HG03066 (cell line): ENCODE measurements around the gene DMAC2L.
A peak's percentile ranks its signal among the peaks of the same experiment; 100 is the strongest.
"Not testable (repeated sequence)": the region's sequence is repeated elsewhere in the genome, so short reads cannot be mapped to it uniquely, and the experiment has no call there.

Experiments
- ATAC-seq: cut with Tn5 transposase; IDR thresholded peaks from one replicate; pipeline ENCODE4 v1.9.1; 2021; ENCODE audit warnings: low read depth; ENCODE audit not compliant: unreplicated experiment

Gene DMAC2L

DNA sequence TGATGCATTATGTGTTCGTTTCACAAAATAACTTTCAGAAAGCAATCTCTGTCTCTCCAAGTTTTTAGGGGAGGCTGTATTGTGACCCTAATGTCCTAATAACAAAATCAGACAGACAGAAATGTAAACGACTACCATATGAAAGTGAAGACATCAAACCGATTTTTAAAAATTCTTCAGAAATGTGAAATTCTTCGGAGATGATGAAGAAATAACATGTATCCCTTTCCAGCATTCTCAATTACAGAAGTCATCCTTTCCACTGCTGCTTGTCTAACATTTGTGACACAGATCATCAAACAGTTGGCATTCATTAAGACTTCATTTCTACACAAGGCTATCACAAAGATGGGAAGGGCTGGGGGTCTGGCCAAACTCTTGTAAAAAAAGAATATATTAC lies 41.0 kb downstream of the DMAC2L start:
- no peak for ATAC-seq

DNA sequence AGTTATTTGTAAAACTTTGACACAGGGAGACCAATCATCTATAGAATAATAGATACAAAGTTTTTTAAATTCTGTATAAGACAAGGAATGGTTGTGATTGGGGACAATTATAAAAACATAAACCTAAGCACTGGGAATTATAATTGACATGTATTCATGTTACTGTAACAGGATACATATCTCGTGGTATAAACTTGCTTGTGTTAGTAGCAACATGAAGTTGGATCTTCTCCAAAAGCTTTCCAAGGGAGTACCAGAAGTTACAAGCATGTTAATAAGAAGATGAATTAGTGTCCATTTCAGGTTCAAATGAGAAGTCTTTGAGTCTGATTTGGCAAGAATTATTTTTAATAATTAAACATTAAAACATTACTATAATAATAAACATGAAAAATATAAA lies 42.4 kb downstream of the DMAC2L start:
- no peak for ATAC-seq

DNA sequence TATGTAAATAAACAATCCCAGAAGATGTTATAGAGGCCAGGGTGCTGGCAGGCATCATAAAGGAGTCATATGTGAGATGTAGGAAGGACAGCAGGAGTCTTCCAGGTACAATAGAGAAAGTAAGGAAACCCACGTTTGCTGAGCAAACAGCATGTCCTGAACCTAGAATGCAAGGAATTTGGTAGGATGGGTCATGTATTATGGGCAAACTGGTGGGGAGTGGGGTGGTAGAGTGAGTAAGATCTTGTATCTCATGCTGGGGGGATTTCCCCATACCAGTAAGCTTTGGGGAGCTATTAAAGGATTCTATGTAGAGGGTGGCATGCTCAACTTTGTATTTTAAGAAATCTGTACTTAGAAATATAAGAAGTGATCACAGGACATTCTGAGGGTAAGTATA lies 43.6 kb downstream of the DMAC2L start:
- no peak for ATAC-seq

DNA sequence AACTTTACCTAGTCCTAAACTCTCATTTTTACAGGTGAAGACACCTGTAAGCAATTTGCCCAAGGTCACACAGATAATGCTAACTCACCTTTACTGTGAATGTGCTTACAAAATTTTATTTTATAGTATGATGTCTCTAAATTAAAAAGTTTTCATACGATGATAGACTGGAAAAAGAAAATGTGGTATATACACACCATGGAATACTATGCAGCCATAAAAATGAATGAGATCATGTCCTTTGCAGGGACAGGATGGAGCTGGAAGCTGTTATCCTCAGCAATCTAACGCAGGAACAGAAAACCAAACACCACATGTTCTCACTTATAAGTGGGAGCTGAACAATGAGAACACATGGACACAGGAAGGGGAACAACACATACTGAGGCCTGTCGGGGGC lies 44.2 kb downstream of the DMAC2L start:
- ATAC-seq = not testable (repeated sequence)

DNA sequence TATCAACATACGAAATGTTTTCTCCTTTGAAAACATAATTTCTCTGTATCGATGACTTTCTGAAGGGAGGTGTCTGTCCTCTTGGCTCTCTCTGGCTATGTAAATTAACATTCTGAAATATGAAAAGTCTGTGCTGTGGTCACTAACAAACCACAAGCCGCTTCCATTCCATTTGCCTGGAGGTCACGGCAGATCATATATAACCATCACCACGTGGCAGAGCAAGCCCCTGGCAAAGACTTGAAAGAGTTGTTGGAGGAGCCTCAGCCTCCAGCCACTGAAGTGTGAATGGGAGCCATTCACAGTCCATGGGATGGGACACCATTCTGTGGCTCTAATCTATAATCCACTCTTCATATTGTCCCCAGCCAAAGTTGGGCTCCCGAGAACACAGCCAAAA lies 45.0 kb downstream of the DMAC2L start:
- no peak for ATAC-seq

DNA sequence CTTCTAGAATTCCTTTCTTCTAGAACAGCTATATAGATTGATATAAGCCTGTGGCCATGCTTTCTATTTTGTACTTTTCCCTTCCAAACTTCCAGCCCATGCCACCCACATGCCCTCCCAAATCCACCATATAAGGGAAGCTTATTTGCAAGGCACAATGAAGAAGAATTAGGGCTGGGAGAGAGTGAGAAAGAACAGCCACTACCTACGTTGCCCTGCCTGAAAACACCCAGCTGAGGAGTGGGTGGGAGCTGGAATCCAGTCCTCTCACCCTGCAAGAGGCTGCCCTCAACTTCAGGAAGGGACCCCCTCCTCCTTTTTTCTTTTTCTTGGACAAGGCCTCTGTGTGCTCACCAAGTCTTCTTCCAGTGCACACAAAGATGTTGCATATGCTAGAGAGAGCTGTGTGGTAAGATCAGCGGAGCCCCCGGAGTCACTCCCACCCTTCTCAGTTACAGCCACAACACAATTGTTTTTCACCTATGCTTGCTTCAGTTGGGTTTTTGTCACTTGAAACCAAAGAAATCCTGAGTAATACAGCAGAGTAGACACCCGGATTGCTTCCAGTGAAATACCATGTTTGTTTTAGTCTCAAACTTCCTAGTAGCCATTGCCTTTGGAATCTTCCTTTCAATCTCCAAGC lies 45.8 kb downstream of the DMAC2L start:
- ATAC-seq = no peak

DNA sequence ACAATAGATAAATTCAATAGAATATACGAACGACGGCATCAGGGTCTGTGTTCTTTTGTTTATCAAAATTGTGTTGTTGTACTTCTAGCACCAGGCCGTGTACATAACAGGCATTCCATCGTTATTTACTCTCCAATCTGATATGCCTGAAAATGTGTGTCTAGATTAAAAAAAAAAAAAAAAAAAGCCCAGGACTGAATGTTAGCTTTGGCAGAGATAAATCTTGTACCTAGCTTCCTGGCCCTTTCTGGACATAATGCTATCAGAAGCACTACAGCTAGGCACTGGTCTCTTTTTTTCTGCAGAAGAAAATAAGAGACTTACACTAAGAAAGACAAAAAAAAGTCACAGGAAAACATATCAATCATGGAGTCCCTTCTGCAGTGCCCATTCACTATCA lies 47.5 kb downstream of the DMAC2L start:
- ATAC-seq = no peak

DNA sequence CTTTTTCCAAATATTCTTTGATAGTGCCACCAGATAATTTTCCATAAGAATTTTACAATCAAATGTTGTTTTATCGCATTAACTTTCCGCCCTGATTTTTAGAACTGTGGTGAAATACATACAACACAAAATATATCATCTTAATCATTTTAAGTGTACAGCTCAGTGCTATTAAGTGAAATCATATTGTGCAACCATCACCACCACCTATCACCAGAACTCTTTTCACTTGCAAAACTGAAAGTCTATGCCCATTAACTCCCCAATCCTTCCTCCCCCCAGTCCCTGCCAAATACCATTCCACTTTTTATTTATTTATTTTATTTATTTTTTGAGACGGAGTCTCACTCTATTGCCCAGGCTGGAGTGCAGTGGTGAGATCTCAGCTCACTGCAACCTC lies 48.0 kb downstream of the DMAC2L start:
- no peak for ATAC-seq

DNA sequence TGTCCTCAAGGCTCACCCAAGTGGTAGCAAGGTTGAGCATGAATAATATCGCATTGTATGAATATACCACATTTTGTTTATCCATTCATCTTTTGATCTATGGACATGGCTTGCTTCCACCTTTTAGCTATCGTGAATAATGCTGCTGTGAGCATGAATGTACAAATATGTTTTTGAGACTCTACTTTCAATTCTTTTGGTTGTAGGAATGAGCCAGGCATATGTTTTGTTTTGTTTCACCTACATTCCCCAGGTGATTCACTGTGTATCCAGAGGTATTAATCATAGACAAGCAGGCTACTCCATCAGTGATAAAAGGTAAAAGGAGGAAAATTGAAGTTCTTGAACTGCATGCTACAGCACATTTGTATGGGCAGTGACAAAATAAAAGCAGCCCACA lies 48.7 kb downstream of the DMAC2L start:
- no peak for ATAC-seq

DNA sequence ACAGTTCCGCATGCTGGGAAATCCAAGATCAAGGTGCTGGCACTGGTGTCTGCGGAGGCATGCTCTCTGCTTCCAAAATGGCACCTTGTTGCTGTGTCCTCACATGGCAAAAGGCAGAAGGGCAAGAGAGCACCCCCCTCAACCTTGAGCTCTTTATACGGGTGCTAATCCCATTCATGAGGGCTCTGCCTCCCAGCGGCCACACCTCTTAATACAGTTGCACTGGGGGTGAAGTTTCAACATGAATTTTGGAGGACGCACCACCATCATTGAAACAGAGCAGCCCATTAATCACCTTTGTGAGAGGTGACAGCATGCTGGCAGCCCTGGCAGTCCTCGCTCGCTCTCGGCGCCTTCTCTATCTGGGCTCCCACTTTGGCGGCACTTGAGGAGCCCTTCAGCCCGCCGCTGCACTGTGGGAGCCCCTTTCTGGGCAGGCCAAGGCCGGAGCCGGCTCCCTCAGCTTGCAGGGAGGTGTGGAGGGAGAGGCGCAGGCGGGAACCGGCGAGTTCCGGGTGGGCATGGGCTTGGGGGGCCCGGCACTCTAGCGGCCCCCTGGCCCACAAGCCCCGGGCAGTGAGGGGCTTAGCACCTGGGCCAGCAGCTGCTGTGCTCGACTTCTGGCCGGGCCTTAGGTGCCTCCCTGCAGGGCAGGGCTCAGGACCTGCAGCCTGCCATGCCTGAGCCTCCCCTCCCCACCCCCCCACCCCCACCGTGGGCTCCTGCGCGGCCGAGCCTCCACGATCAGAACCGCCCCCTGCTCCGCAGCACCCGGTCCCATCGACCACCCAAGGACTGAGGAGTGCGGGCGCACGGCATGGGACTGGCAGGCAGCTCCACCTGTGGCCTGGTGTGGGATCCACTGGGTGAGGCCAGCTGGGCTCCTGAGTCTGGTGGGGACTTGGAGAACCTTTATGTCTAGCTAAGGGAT lies 49.6 kb downstream of the DMAC2L start:
- ATAC-seq = not testable (repeated sequence)

DNA sequence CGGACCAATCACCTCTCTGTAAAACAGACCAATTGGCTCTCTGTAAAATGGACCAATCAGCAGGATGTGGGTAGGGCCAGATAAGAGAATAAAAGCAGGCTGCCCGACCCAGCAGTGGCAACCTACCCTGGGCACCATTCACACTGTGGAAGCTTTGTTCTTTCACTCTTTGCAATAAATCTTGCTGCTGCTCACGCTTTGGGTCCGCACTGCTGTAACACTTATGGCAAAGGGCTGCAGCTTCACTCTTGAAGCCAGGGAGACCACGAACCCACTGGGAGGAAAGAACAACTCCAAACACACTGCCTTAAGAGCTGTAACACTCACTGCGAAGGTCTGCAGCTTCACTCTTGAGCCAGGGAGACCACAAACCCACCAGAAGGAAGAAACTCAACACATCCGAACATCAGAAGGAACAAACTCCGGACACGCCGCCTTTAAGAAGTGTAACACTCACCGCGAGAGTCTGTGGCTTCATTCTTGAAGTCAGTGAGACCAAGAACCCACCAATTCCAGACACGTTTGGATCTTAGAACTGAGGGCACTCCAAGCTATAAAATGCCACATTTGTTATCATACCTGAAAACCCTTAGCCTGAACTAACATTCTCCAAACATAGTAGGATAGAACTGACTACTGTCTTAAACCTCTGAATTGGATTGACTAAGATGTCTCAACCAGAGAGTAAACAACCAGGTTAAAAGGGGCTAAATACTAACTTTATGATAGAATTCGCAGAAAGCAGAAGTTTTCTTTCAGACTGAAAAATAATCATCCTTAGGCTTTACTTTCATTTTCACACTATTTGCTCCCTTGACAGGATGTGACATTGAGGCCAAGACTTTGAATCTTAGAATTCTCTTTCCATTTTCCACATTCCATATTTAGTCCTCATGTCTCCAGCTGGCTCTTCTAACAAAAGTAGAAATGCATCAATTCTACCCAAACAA lies 50.9 kb downstream of the DMAC2L start:
- peak; percentile 33 for ATAC-seq

DNA sequence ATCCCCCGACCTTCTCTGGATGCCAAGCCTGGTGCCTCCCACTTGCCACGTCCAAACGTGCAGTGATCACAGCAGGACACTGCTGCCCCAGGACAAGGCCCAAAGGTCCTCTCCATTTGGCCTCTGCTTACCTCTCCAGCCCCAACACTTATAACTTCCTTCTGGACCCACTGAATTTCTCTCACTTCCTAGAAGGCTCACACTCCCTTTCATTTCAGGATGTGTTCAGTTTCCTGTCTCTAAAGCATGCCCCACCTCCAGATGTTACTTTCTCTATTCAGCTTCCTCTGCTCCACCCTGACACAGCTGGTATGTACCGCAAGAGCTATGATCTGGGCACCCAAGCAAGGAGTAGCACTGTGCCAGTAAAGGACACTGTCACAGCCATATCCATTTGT lies 51.6 kb downstream of the DMAC2L start:
- ATAC-seq = peak; percentile 95

DNA sequence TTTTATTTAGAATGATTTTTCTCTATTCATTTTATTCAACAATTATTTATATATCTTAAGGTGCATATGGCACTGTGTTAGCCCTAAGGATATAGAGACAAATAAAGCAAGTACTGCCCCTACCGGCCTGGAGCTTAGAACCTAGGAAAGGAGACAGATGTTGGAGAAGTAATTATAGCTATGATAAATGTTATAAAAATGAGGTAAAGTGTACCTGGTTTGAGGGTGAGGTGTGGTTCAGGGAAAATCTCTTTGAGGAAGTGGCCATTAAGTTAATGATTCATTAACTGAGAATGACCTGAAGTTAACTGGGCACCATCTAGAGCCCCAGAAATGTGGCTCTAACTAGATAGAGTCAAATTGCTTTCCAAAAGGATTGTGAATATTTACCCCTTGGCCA lies 52.7 kb downstream of the DMAC2L start:
- ATAC-seq = no peak

DNA sequence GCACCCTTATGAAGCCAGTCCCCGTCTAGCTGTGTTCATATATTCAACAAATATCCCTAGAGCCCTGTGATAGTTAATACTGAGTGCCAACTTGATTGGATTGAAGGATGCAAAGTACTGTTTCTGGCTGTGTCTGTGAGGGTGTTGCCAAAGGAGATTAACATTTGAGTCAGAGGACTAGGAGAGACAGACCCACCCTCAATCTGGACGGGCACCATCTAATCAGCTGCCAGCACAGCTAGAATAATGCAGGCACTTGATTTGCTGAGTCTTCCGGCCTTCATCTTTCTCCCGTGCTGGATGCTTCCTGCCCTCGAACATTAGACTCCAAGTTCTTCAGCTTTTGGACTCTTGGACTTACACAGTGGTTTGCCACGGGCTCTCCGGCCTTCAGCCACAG lies 53.4 kb downstream of the DMAC2L start:
- not testable (repeated sequence) for ATAC-seq

DNA sequence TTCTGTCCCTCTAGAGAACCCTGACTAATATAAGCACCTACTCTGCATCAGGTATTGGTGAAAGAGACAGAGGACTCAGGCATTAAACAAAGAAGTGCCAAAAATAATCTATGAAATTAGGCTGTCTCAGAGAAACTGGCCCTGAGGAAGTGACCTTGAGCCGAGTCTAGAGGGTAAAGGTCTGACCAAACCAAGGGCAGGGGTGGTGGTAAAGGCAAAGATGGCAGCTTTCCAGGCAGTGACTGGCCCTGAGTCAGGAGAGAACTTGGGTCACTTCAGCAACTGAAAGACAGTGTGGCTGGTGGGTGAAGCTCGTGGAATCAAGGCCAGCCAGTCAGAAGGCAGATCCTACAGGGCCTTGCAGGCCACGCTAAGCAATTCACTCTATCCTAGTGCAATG lies 54.0 kb downstream of the DMAC2L start:
- no peak for ATAC-seq

DNA sequence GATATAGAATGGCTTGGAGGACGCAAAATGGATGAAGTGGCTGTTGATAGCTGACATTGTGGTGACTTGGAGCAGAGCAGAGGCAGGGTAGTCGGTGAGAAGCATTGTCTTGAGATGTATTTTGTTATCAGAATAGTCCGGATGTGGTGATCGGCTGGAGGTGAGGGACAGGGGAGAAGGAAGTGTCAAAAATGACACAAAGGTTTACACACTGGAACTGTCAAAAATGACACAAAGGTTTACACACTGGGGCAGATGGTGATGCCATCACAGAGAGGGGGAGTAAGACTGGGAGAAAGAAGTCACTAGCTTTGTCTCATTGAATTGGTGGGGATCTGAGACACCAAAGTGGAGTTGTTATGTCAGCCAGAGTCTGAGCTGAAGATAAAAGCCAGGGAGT lies 54.5 kb downstream of the DMAC2L start:
- no peak for ATAC-seq

DNA sequence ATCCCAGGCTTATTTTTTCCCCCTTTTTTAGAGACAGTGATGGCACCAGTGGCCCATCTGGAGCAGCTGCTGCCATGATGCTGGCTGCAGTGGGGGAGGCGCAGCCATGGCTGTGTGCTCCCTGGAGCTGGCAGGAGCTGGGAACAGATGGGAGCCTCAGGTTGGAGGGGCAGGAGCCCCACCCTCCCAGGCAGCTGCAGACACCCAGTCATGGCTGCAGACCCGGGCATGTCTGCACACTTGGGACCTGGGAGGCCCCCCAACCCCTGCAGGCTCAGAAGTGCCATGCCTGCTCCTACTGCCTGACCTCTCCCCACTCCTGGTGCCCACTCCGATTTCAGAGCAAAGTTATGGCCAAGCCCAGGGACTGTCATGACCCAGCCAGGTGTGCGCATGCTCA lies 59.4 kb downstream of the DMAC2L start:
- ATAC-seq = no peak

DNA sequence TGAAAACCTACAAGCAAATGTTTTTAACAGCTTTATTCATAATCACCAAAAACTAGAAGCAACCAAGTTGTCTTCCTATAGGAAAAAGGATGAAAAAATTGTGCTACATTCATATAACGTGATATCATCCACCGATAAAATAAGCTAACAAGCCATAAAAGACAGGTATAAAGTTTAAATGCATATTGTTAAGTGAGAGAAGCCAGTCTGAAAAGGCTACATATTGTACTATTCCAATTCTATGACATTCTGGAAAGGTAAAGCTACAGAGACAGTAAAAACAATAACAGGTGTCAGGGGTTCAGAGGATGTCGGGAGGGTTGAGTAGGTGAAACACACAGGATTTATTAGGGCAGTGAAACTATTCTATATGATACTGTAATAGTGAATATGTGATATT lies 61.8 kb downstream of the DMAC2L start:
- no peak for ATAC-seq

DNA sequence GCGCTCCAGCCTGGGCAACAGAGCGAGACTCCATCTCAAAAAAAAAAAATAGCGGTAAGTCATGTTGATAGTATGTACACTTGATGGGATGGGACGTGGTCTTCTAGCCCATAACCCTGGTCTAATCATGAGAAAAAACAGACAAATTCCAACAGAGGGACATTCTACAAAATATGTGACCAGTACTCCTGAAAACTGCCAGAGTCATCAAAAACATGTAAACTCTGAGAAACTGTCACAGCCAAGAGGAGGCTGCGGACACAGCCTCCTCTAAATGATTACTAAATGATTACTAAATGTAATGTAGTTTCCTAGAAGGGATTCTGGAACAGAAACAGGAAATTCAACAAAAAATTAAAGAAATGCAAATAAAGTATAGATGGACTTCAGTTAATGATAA lies 63.6 kb downstream of the DMAC2L start:
- no peak for ATAC-seq
